Neutrophil (primary cell): ENCODE results near the gene SV2B.

ENCODE experiments used
- H3K27ac ChIP-seq: fragments of 200-600 bp; sonication (generic); 2 replicates; pipeline ENCODE4 v1.5.1; 2016; ENCODE audit warnings: mild to moderate bottlenecking, moderate library complexity
- H3K27me3 ChIP-seq: fragments of 200-600 bp; sonication (generic); 2 replicates; pipeline ENCODE4 v1.6.0; 2016; ENCODE audit warnings: mild to moderate bottlenecking
- H3K36me3 ChIP-seq: fragments of 200-600 bp; sonication (generic); 2 replicates; pipeline ENCODE4 v1.5.1; 2017
- H3K4me1 ChIP-seq, 2 experiments: fragments of 200-600 bp in 1 of 2; sonication (generic) in 1 of 2; 1 replicate in 1 of 2; 2 replicates in 1 of 2; pipeline versions ENCODE4 v1.5.1 to v1.6.1; 2013 to 2016; ENCODE audit warnings: low read depth in 1 of 2, low read length in 1 of 2, mild to moderate bottlenecking in 1 of 2, moderate library complexity in 1 of 2; ENCODE audit not compliant: control insufficient read depth in 1 of 2, insufficient read depth in 1 of 2
- H3K4me3 ChIP-seq, 2 experiments: fragments of 200-600 bp in 1 of 2; sonication (generic) in 1 of 2; 1 replicate in 1 of 2; 2 replicates in 1 of 2; pipeline ENCODE4 v1.5.1; 2013 to 2016; ENCODE audit warnings: low read depth in 1 of 2, low read length in 1 of 2, mild to moderate bottlenecking in 1 of 2, moderate library complexity in 1 of 2
- H3K9me3 ChIP-seq: fragments of 200-600 bp; sonication (generic); 2 replicates; pipeline ENCODE4 v1.5.1; 2016
- CTCF ChIP-seq: fragments of 200-600 bp; sonication (generic); IDR thresholded peaks from 2 replicates; pipeline ENCODE4 v1.5.1; 2016; ENCODE audit warnings: antibody characterized with exemption

The SV2B gene

GRCh38 chr15:91223863-91224262, 123.8 kb downstream of the SV2B start:
- Histone ChIP-seq H3K4me1 (no peaks in the 10 kb centered on the region), H3K4me3 (no peak overlapping the region), H3K36me3 (no peaks in the 10 kb centered on the region), H3K27me3 (peaks cover 38% of the 10 kb centered on the region), H3K27ac (no peak overlapping the region), H3K9me3 (no peaks in the 10 kb centered on the region)
- no peak for TF ChIP-seq CTCF

GRCh38 chr15:91224755-91225380, 124.8 kb downstream of the SV2B start:
- Histone ChIP-seq H3K9me3 (no peaks in the 10 kb centered on the region), H3K4me1 (no peaks in the 10 kb centered on the region), H3K4me3 (no peak overlapping the region), H3K27me3 (peaks cover 33% of the 10 kb centered on the region), H3K36me3 (no peaks in the 10 kb centered on the region), H3K27ac (no peak overlapping the region)
- TF ChIP-seq CTCF, result no peak

- Histone ChIP-seq H3K4me1 (no peaks in the 10 kb centered on the region), H3K27me3 (peaks cover 28% of the 10 kb centered on the region), H3K27ac (no peak overlapping the region), H3K4me3 (no peak overlapping the region), H3K9me3 (no peaks in the 10 kb centered on the region), H3K36me3 (no peaks in the 10 kb centered on the region)
- TF ChIP-seq CTCF, result no peak
These were observed 125.7 kb downstream of the SV2B start for GRCh38 chr15:91225741-91226140.

GRCh38 chr15:91227117-91227516, 127.1 kb downstream of the SV2B start:
- H3K9me3 ChIP-seq, result no peaks in the 10 kb centered on the region
- H3K27ac ChIP-seq, result no peak overlapping the region
- H3K4me1 ChIP-seq, result no peaks in the 10 kb centered on the region
- peaks cover 22% of the 10 kb centered on the region for H3K27me3 ChIP-seq
- TF ChIP-seq CTCF, result no peak
- H3K36me3 ChIP-seq, result no peaks in the 10 kb centered on the region
- H3K4me3 ChIP-seq, result no peak overlapping the region

- no peaks in the 10 kb centered on the region for H3K4me1 ChIP-seq
- H3K27me3 ChIP-seq, result peaks cover 21% of the 10 kb centered on the region
- H3K36me3 ChIP-seq, result no peaks in the 10 kb centered on the region
- H3K4me3 ChIP-seq, result no peak overlapping the region
- no peak overlapping the region for H3K27ac ChIP-seq
- no peak for TF ChIP-seq CTCF
- H3K9me3 ChIP-seq, result no peaks in the 10 kb centered on the region
These were observed 127.7 kb downstream of the SV2B start for GRCh38 chr15:91227766-91228165.
